ENCODE results near the gene LIX1L. TPM values are rescaled to one million over a fixed set of nuclear protein-coding genes. Genes with fewer than 3 reads are reported as not detected.

The LIX1L gene
- total RNA-seq, 4 donors from 2014 or later: 3.7 to 10.7 (median 4.5) TPM

GRCh38 chr1:145988773-145989172, 31.0 kb upstream of the LIX1L start:
- Histone ChIP-seq H3K27me3 (no peaks in the 10 kb centered on the region), H3K9me3 (no peaks in the 10 kb centered on the region), H3K27ac (peak overlapping the region in 3 of 4 donors; percentile 15 to 94 (median 64)), H3K4me1 (peaks cover 0 to 45% (median 13%) of the 10 kb centered on the region in 4 donors), H3K36me3 (peaks cover 0 to 14% (median 4%) of the 10 kb centered on the region in 3 donors), H3K4me3 (no peak overlapping the region)
- DNase-seq: peak in 2 of 3 donors; percentile 42 to 48
- TF ChIP-seq CTCF (IDR thresholded peaks at IDR 0.05) (no peak), POLR2A (IDR thresholded peaks at IDR 0.05) (peak in 1 of 2 donors; percentile 14)

GRCh38 chr1:145987926-145988325, 30.1 kb upstream of the LIX1L start:
- no peak for DNase-seq
- no peak overlapping the region for H3K4me3 ChIP-seq
- peaks cover 4 to 52% (median 20%) of the 10 kb centered on the region in 4 donors for H3K4me1 ChIP-seq
- H3K9me3 ChIP-seq: no peaks in the 10 kb centered on the region
- no peak for TF ChIP-seq CTCF (IDR thresholded peaks at IDR 0.05)
- peak in 1 of 2 donors; percentile 4 for TF ChIP-seq POLR2A (IDR thresholded peaks at IDR 0.05)
- no peaks in the 10 kb centered on the region for H3K27me3 ChIP-seq
- peak overlapping the region in 2 of 4 donors; percentile 57 to 94 for H3K27ac ChIP-seq
- H3K36me3 ChIP-seq: peaks cover 0 to 6% (median 1%) of the 10 kb centered on the region in 3 donors

- peaks cover 5 to 47% (median 26%) of the 10 kb centered on the region in 4 donors for H3K4me1 ChIP-seq
- peak overlapping the region; percentile 41 to 92 (median 88) for H3K27ac ChIP-seq
- H3K9me3 ChIP-seq: no peaks in the 10 kb centered on the region
- H3K36me3 ChIP-seq: no peaks in the 10 kb centered on the region
- TF ChIP-seq POLR2A (IDR thresholded peaks at IDR 0.05) (no peak), CTCF (IDR thresholded peaks at IDR 0.05) (no peak)
- H3K4me3 ChIP-seq: no peak overlapping the region
- no peaks in the 10 kb centered on the region for H3K27me3 ChIP-seq
- DNase-seq: peak in 2 of 3 donors; percentile 17 to 43
These were observed 28.7 kb upstream of the LIX1L start for GRCh38 chr1:145986551-145986950.

- H3K36me3 ChIP-seq: no peaks in the 10 kb centered on the region
- no peaks in the 10 kb centered on the region for H3K9me3 ChIP-seq
- H3K27ac ChIP-seq: peak overlapping the region; percentile 56 to 92 (median 88)
- H3K4me1 ChIP-seq: peaks cover 5 to 48% (median 32%) of the 10 kb centered on the region in 4 donors
- peak in 2 of 3 donors; percentile 27 to 62 for DNase-seq
- H3K4me3 ChIP-seq: peak overlapping the region in 1 of 4 donors; percentile 1
- no peaks in the 10 kb centered on the region for H3K27me3 ChIP-seq
- TF ChIP-seq POLR2A (IDR thresholded peaks at IDR 0.05) (no peak), CTCF (IDR thresholded peaks at IDR 0.05) (no peak)
These were observed 28.0 kb upstream of the LIX1L start for GRCh38 chr1:145985502-145986439.

- Histone ChIP-seq H3K27me3 (no peaks in the 10 kb centered on the region), H3K4me1 (peaks cover 9 to 54% (median 37%) of the 10 kb centered on the region in 4 donors), H3K4me3 (peak overlapping the region in 1 of 4 donors; percentile 1), H3K9me3 (no peaks in the 10 kb centered on the region), H3K27ac (peak overlapping the region; percentile 56 to 92 (median 88)), H3K36me3 (no peaks in the 10 kb centered on the region)
- TF ChIP-seq CTCF (IDR thresholded peaks at IDR 0.05) (no peak), POLR2A (IDR thresholded peaks at IDR 0.05) (no peak)
- DNase-seq: peak in 1 of 3 donors; percentile 48
These were observed 27.3 kb upstream of the LIX1L start for GRCh38 chr1:145985129-145985501.

Measured in Peyer's patch (tissue), 4 donors.